EH (cell line): Measurements from ENCODE around the gene AQP2.

Experiments
- DNase-seq: peaks from one replicate; pipeline ENCODE4 v3.0.0-alpha.2; 2015; ENCODE audit warnings: low read depth

Gene AQP2

DNA sequence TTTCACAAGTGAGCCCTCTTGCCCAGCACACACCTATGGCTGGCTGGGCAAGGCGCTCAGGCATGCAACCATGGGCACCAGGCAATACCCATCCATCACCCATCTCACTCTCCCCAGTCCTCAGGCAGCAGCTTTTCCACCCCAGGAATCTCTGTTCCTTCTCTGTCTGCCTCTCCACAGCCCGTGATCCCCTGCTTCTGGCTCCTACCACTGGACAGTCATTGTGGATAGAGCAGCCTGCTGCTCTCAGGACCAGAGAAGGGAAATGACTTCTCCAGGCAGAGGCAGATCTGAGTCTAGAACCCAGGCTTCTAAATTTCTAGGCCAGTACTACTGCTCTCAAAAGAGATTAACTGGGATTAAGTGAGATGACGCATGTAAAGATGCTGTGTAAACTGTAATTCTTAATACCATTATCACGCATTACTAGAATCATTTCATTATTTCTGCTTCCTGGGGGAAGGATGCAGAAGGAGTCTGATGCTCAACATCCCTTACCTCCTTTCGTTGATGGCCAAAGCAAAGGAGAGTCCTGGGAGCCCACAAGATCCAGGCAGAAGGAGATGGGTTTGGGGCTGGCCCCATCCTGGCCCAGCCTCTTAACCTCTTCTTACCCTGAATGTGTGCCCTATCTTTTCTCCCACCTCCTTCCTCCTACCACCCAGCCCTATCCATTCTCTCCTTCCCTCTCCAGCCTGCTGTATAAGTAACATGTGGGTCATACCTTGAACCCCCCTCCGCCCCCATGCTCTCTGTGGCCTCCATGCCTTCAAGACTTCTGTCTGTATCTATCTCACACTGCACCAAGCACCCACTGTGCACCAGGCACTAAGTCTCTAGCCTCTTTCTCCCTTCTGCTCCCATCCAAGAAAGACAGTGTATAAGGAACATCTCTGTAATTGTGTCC lies 6.4 kb downstream of the AQP2 start:
- DNase-seq, result no peak

GRCh38 chr12:49957570-49957967 lies 7.0 kb downstream of the AQP2 start:
- DNase-seq, result no peak

- peak; percentile 64 for DNase-seq
Observed at GRCh38 chr12:49959685-49960473, 9.3 kb downstream of the AQP2 start.

GRCh38 chr12:49960474-49961110 lies 10.1 kb downstream of the AQP2 start:
- no peak for DNase-seq

- no peak for DNase-seq
Observed at GRCh38 chr12:49961111-49961922, 10.8 kb downstream of the AQP2 start, which contains the start of gene AQP5. AQP5 (plus strand) TSS chr12:49961872; CDS start chr12:49962018, 146 bp downstream.

- DNase-seq, result no peak
Observed at GRCh38 chr12:49961993-49962764, 11.6 kb downstream of the AQP2 start.

DNA sequence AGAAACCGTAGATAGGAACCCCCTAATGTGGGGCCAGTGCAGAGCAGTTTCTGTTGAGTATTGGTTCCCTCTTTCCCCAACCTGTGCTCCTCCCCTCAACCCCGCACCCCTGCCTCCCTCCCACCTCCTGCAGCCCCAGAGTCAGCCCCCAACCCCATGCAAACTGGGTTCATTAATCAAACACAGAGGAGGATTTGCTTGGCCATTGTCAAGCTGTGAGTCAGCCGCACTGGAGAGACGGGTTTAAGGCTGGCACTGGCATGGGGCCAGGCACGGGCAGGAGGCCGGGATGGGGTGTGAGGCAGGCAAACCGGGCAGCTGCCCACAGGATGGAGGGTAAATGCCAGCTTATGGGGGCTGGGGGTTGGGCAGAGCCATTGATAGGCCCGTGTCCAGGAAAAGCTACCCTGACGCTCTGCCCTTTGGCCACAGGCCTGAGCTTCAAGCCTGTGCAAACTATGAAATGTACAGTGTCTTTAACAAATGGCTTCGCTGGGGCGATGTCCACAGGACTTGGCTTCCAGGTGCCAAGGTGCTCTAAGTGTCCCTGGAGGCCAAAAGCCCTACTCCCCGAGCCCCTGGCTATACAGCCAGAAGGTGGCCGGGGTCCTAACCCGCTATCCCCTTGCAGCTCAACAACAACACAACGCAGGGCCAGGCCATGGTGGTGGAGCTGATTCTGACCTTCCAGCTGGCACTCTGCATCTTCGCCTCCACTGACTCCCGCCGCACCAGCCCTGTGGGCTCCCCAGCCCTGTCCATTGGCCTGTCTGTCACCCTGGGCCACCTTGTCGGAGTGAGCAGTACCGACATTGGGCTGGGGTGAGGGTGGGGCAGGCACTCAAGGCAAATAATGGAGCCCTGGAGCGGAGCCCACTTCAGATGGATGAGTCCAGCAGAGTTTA lies 12.6 kb downstream of the AQP2 start:
- DNase-seq, result peak; percentile 27

- DNase-seq, result no peak
Observed at GRCh38 chr12:49963976-49964815, 13.7 kb downstream of the AQP2 start.

GRCh38 chr12:49964849-49965624 lies 14.5 kb downstream of the AQP2 start:
- no peak for DNase-seq

- no peak for DNase-seq
Observed at GRCh38 chr12:49965836-49966235, 15.3 kb downstream of the AQP2 start.

- DNase-seq, result no peak
Observed at GRCh38 chr12:49966511-49967041, 16.0 kb downstream of the AQP2 start.

GRCh38 chr12:49967042-49967776 lies 16.7 kb downstream of the AQP2 start:
- peak; percentile 81 for DNase-seq

GRCh38 chr12:49967777-49968250 lies 17.3 kb downstream of the AQP2 start:
- DNase-seq, result no peak

DNA sequence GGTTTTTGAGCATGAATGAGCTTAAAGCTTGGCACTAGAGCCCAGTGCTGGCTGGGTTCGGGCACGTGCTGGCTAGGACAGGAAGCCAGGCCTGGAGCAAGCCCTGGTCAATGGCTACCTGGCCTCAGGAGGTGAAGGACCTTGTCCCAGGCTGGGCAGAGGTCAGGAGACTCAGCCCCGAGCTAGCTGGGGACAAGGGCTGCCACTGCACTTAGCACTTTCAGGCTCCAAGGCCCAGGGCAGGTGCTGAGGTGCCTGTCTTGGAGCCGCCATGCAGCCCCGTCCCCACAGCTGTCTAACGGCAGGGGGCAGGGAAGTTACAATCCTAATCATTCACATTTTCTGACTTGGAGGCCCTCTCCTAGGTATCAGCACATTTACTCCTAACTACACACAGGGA lies 17.9 kb downstream of the AQP2 start:
- no peak for DNase-seq

GRCh38 chr12:49969027-49969426 lies 18.5 kb downstream of the AQP2 start:
- DNase-seq, result no peak

DNA sequence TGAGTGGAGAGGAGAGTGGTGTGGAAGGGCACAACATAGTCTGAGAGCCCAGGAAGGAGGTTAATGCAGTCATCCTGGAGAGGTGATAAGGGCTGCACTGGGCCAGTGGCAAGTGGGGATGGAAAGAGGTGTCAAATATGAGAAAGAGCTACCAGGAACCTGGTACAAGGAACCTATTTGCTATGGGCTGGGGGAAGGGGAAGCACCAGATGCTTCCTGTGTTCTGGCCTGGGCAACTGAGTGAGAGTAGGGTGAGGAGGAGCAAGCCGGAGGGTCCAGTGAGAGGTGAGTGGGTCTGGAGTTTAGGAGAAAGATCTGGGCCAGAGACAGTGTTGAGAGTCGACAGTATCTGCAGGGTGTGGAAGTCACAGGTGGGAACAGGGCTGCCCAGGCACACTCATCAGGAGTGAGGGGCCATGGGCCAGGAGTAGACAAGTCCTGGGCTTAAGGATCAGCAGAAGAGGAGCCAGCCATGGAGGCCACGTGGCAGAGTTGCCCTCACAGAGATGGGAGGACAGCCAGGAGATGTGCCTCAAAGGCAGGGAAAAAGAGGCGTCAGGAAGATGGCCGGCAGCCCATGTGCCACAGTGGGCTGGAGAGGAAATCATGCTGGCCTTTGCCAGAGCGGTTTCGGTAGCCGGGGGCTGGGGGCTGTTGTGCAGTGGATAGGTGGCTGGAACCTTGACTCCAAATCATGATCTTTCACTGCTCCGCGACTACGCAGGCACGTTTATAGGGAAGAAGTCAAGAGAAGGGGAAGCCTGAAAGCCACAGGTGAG lies 19.3 kb downstream of the AQP2 start:
- DNase-seq, result no peak
